ENCODE measurements around the gene RAB25.
"Not testable (repeated sequence)": the region's sequence is repeated elsewhere in the genome, so short reads cannot be mapped to it uniquely, and the experiment has no call there.

RAB25 gene

GRCh38 chr1:156060937-156061636 is at the start of gene RAB25:
Gene RAB25 (plus strand): TSS chr1:156061160. CDS start chr1:156061401, 241 bp downstream.
- no peak for DNase-seq

GRCh38 chr1:156012051-156012817 is 48.7 kb upstream of the RAB25 start:
- DNase-seq = no peak

GRCh38 chr1:156014829-156015228 is 46.1 kb upstream of the RAB25 start:
- DNase-seq = no peak

GRCh38 chr1:156019946-156020292 is 41.0 kb upstream of the RAB25 start:
- DNase-seq = no peak

GRCh38 chr1:156020293-156021092 is 40.5 kb upstream of the RAB25 start, which contains the start of gene SSR2:
Gene SSR2 (minus strand): TSS chr1:156020951. CDS start chr1:156020167, 784 bp downstream.
- DNase-seq = peak; percentile 61

- no peak for DNase-seq
Measured at GRCh38 chr1:156021093-156021428, 39.9 kb upstream of the RAB25 start.

GRCh38 chr1:156021954-156022353 is 39.0 kb upstream of the RAB25 start:
- DNase-seq = no peak

GRCh38 chr1:156024801-156025200 is 36.2 kb upstream of the RAB25 start:
- no peak for DNase-seq

GRCh38 chr1:156025876-156026275 is 35.1 kb upstream of the RAB25 start:
- DNase-seq = no peak

- no peak for DNase-seq
Measured at GRCh38 chr1:156026588-156026987, 34.4 kb upstream of the RAB25 start.

- no peak for DNase-seq
Measured at GRCh38 chr1:156033011-156033410, 27.9 kb upstream of the RAB25 start.

GRCh38 chr1:156034991-156035390 is 26.0 kb upstream of the RAB25 start:
- DNase-seq = not testable (repeated sequence)

GRCh38 chr1:156042828-156043227 is 18.1 kb upstream of the RAB25 start:
- DNase-seq = no peak

GRCh38 chr1:156045076-156045475 is 15.9 kb upstream of the RAB25 start:
- no peak for DNase-seq

GRCh38 chr1:156048663-156049258 is 12.2 kb upstream of the RAB25 start:
- no peak for DNase-seq

GRCh38 chr1:156050376-156050775 is 10.6 kb upstream of the RAB25 start:
- DNase-seq = no peak

- no peak for DNase-seq
Measured at GRCh38 chr1:156051011-156051725, 9.8 kb upstream of the RAB25 start.

GRCh38 chr1:156052862-156053767 is 7.8 kb upstream of the RAB25 start:
- DNase-seq = peak; percentile 45

- peak; percentile 80 for DNase-seq
Measured at GRCh38 chr1:156053768-156054499, 7.0 kb upstream of the RAB25 start, which contains the start of gene UBQLN4. Gene UBQLN4 (minus strand): TSS chr1:156053798. CDS start chr1:156053701, 97 bp downstream.

- peak; percentile 89 for DNase-seq
Measured at GRCh38 chr1:156054500-156055280, 6.3 kb upstream of the RAB25 start, which contains the start of gene LAMTOR2. Gene LAMTOR2 (plus strand): TSS chr1:156054782. CDS start chr1:156054890, 108 bp downstream.
